Germinal center (tissue), 1 donor: ENCODE measurements around the gene KCNB1.

Experiments
- DNase-seq: peaks from one replicate; pipeline ENCODE4 v3.0.0; 2012; ENCODE audit warnings: mixed read lengths, low spot score

KCNB1 gene

DNA sequence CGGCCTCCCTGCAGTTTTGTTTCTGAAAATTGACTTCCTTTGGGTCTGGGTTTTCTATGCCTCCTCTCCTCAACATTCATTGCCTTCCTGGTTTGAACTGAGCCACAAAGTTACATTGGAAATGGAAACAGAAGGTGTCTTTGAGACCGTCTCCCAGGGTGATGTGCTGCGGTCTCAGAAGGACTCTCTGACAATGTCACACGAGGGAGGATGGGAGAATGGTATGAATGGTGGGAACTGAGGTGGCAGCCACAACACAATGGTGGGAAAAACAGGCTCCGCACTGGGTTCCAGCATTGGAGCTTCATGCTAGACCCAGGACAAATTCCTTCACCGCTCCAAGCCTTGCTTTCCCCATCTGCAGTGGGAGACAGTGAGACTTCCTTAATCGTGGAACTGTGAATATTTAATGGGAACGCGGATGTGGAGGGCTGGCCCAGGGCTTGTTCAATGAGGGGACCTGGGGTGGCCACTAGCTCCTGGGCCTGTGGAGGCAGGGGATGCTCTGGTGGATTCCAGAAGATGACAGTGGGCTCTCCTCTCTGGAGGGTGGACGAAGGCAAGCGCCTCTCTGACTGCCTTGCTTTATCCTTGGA, 73.9 kb downstream of the KCNB1 start:
- DNase-seq, result no peak

DNA sequence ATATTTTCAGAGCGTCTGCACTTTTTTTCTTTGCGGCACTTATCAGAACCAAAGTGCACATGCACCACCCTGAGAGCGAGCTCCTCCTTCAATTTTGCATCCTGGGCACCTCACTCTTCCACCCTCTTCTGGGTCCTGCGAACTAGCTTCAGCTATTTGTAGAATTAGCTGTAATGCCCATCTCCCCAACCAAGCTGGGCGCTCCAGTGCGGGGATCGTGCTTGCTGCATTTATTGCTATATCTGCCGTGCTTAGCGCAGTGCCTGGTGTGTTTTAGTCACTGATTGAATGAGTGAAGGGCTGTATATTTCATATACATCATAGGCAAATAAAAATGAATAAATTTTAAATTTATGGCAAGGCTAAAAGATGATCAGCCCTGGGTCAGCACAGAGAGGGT, 75.8 kb downstream of the KCNB1 start:
- DNase-seq, result no peak

- DNase-seq, result no peak
These were observed 76.8 kb downstream of the KCNB1 start for GRCh38 chr20:49405696-49406095.

DNA sequence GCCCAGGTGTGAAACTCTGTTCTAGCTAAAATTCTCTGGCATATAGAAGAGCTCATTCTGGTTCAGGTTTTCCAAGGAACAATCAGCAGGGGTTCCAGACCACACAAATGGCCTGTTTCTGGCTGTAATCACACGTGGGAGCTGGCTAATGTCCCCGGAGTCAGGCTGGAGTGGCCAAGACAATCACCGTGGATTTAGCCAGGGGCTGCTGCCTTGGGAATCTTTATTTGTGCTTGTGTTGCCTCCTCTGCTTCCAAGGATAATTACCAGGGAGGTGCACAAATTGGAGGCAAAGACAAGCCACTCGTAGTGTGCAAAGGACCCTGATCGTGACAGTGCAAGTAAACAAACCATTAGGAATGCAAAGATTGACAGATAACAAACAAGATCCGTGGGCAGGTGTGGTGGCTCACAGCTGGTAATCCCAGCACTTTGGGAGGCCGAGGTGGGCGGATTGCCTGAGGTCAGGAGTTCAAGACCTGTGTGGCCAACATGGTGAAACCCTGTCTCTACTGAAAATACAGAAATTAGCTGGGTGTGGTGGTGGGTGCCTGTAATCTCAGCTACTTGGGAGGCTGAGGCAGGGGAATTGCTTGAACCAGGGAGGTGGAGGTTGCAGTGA, 77.3 kb downstream of the KCNB1 start:
- DNase-seq, result no peak

DNA sequence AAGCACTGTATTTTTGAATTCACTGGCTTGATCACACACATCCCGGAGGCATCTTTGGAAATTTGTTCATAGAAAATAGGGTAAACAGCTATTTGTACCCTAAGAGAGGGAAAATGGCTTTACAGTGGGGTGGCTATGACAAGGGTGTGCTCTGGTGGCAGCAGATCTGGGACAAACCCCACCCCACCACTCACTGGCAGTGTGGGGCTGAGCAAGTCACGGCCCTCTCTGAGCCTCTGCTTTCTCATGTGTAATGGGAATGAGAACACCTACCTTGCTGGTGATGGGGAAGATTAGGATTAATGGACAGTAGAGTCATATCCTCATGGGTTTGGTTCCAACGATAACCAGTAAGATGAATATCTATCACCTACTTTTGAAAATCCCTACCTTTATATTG, 78.0 kb downstream of the KCNB1 start:
- no peak for DNase-seq

DNA sequence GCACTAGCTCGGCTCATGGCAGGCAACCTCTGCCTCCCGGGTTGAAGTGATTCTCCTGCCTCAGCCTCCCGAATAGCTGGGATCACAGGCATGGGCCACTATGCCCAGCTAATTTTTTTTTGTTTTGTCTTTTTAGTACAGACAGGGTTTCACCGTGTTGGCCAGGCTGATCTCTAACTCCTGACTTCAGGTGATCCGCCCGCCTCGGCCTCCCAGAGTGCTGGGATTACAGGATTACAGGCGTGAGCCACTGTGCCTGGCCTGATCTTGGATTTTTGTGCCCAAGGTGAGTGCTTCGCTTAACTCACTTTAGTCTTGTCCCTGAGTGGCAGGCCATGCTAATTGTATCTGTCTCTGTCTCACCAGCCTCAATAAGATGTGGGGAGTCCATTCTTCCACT, 78.6 kb downstream of the KCNB1 start:
- no peak for DNase-seq

- DNase-seq, result no peak
These were observed 79.5 kb downstream of the KCNB1 start for GRCh38 chr20:49403012-49403411.

GRCh38 chr20:49400904-49401303, 81.6 kb downstream of the KCNB1 start:
- no peak for DNase-seq

DNA sequence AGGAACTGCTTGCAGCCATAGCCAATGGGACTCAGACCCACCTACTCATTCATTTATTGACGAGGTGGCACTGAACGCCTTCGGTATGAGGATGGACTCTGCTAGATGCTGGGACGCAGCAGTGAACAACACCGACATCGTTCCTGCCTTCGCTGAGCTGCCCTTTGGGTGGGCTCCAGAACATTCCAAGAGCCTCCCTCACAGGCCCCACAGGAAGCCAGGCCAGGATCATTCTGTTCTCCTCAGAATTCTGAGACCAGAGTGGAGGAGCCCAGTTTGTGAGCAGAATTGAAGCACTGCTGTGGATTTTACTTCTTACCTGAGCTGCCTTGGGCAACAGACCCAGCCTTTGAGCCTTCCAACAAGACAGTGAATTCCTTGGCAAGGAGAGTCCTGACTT, 82.1 kb downstream of the KCNB1 start:
- DNase-seq, result no peak

DNA sequence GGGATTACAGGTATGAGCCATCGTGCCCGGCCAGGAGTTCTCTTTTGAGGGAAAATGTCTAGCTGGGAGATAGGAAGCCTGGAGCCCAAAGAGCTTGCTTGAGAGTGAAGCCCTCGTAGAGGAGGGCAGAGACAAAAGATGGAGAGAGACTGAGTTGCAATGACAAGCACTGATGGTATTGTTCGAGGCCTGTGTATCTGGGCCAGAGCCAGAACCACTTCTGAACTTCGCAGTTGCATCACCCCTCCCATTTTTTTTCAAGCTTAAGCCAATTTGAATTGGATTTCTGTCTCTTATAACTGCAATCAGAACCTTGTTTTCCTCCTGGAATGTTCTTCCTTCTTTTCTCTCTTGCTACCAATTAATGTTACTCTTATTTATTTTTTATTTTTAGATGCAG, 83.1 kb downstream of the KCNB1 start:
- no peak for DNase-seq

DNA sequence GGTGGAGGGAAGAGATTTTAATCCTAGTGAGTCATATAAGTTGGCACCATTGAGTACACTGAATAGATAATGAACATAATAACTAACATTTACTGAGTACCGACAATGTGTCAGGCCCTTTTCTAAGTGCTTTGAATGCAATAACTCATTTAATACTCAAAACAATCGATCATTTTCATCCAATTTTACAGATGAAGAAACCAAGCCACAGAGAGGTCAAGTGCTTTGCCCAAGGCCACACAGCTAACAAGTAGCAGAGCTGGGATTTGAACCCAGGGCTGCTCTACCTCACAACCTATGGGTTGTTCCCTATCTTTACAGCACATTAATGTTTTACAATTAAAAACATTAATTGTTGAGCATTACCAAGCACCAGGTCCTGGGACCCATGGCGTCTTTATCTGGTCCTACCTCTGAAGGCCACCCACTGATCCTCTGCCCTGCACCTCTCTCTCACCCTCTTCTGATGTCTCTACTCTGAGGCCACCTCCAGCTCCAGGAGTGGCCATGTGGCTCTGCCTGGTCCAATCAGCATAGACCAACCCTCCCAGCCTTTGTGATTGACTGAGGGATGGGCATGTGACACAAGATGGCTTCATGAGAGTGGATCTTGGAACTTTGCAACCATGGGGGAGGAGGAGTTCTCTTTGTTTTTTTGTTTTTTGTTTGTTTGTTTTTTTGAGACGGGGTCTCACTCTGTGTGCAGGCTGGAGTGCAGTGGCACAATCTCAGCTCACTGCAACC, 83.9 kb downstream of the KCNB1 start:
- DNase-seq, result no peak

- DNase-seq, result no peak
These were observed 84.9 kb downstream of the KCNB1 start for GRCh38 chr20:49397525-49397924.

DNA sequence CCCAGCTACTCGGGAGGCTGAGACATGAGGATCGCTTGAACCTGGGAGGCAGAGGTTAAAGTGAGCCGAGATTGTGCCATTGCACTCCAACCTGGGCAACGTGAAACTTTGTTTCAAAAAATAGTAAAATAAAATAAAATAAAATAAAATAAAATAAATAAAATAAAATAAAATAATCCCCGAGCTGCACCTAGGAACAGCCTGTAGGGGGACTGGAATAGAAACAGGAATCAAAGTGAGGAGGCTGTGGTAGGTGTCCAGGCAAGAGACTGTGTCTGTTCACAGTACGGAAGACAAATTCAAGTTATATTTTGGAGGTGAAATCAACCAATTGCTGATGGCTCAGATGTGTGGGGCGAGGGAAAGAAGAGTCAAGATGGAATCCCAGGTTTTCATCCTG, 86.2 kb downstream of the KCNB1 start:
- no peak for DNase-seq

DNA sequence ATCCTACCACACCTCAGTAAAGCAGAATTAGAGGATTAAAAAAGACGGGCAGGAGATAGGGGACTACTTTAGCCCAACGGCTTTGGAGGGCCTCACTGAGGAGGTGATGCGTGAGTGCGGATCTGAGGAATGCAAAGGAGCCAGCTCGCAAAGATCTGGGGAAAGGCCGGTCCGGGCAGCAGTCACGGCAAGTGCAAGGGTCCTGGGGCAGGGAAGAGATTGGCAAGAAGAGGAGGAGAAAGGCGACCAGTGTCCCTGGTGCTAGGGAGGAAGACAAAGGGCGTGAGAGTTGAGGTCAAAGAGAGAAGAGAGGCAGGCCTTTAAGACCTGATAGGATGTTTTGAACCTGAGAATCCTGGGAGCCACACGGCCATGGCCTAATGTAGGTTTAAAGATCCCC, 86.8 kb downstream of the KCNB1 start:
- no peak for DNase-seq

DNA sequence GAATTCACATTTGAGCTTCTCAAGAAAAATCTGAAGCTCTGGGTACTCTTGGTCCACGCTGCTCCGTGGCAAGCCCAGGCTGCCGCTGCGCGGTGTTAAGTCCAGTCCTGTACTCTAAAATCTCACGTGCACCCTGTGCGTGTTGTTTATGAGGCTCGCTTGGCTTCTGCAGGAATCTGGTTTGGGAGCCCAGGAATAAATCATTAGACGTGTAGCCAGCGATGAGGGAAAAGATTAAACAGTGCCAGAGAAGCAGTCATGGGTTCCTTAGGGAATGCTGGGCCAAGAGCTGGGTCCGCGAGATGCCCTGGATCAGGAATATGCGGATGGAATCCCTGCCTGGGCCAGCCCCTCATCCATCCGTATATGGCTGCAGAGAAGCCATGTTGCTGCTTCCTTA, 87.3 kb downstream of the KCNB1 start:
- DNase-seq, result no peak

DNA sequence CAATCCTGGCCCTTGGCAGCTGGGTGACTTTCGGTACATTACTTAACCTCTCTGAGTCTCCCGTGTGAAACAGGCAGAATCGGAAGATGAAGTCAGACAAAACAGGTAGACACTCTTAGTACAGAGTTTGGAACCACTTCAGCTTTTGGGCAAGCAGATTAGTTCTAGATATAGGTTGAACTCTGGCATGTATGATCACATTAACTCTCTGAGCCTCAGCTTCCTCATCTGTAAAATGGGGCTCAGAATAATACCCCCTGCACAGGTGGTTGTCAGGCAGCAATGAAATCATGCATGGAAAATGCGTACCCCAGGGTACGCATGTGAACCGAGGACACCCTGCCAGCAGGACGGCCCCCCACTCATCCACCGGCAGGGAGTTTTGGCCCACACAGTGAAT, 87.7 kb downstream of the KCNB1 start:
- DNase-seq, result no peak

GRCh38 chr20:49394264-49394663, 88.2 kb downstream of the KCNB1 start:
- no peak for DNase-seq

- DNase-seq, result no peak
These were observed 88.7 kb downstream of the KCNB1 start for GRCh38 chr20:49393803-49394202.

DNA sequence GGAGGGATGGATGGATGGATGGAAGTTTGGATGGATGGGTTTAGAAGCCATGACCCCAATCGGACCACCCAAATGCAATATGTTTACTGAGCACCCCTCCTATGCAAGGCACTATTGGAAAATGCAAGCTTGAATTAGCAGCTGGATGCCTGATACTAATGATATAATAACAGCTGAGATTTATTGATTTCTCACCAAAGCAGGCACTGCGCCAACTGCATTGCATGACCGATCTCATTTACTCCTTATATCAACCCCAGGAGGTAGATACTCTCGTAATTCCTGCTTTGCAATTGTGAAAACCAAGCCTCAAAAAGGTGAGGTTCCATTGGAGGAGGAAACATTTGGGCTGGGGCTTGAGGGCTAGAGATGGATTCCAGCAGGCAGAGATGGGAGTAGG, 89.7 kb downstream of the KCNB1 start:
- DNase-seq, result no peak

DNA sequence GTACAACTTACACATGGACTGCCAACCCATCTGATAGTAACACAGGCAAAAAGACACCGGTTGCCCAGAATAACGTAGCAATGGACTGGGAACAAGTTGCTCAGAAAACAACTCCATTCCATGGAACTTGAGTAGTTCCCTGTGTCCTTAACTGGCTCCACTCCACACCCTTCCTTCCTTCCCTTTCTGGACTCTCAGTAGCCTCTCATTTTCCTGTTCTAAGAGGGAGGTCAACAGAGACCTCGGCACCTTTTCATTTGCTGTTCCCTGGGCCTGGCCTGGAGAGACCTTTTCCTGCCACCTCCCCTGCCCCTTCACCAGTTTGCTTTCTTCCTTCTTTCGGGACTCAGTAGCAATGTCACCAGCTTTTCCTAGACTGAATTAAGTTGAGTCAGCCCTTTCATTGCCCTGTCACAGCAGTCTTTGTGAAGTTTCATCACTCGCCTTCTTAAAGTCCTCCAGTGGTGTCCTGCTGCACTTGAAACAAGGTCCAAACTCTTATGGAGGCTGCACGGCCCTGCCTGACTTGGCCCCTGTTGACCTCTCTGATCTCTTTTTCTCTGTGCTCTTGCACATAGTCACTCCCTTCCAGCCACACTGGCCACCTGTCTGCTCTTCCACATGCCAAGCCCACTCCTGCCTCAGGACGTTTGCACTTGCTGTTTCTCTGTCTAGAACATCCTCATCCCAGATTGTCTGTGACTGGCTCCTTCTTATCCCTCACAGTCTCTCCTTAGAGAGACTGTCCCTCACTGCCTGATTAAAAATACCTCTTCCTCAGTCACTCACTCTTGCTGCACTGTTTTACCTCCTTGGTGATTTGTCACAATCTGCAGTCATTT, 90.8 kb downstream of the KCNB1 start:
- DNase-seq, result no peak

GRCh38 chr20:49389854-49390253, 92.6 kb downstream of the KCNB1 start:
- no peak for DNase-seq

DNA sequence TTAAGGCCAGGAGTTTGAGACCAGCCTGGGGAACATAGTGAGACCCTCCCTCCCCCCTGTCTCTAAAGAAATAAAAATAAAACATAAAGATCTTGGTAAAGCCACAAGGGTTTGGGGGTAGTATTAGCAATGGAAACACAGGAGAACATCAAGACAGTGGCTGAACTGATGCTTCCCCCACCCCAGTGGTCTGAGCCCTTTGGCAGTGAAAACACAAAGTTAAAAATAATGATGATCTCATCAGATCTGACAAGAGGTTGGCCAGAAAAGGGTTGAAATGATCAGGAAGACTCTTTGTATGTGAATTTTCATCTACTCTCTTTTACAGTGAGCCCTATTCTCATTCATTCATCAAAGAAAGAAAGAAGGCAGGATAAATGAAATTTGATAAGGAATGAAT, 93.7 kb downstream of the KCNB1 start:
- DNase-seq, result no peak

- DNase-seq, result no peak
These were observed 94.9 kb downstream of the KCNB1 start for GRCh38 chr20:49387581-49387939.
